Endometrial microvascular endothelial cells (primary cell): Measurements from ENCODE around the gene BCL11B. TPM values are rescaled to one million over a fixed set of nuclear protein-coding genes. Genes with fewer than 3 reads are reported as not detected.

Experiments used
- in situ Hi-C: cut with HindIII; loops from 2 replicates; pipeline ENCODE4 v1.10.0; 2017; ENCODE audit warnings: low sequenced_read_pairs, low pct_unique_long_range_greater_than_20kb; ENCODE audit errors: inconsistent ontology term
- total RNA-seq: library from RNA; depleted of rRNA; stranded (reverse); fragments of >200 nt; gene quantifications from one replicate; pipeline ENCODE4 v1.2.3, GENCODE V29; 2015; ENCODE audit errors: inconsistent ontology term

The BCL11B gene
- total RNA-seq, 1 donor from 2014 or later = not detected

DNA sequence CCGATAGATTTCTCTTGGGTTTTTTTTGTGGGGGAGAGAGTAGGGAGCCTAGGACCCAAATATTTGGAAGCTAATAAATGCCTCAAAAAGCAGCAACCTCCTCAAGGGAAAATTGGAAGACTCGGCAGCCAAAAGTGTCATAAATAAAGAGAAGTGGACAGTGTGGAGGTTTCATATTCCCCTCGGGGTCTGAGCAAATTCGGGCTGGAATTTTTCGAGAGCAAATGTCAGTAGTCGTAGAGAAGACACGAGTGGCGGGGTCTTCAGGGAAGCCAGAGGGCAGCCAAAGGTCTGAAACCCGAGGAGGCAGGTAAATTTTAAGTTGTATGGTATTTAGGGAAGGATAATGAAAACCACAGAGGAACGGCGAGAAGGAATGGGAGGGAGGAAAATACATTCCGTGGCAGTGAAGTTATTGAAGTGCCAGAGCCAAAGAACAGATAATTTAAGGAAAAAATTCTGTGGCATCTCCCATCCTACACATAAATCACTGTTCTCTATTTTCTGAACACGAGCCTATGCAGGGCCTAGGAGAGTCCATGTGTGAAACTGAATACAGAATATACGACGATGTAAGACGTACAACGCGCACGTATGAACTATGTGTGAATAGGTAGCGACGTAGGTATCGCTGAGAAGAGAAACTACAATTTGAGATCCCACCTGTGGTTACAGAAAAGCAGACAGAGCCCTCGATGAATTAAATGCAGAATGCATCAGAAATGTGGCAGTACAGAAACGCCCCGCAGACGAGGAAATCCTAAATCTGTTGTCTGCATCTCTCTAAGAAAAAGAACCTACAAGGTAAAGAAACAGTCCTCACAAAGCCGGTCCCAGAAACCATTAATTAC lies 12.9 kb downstream of the BCL11B start:
- in situ Hi-C loops = no loop called here

DNA sequence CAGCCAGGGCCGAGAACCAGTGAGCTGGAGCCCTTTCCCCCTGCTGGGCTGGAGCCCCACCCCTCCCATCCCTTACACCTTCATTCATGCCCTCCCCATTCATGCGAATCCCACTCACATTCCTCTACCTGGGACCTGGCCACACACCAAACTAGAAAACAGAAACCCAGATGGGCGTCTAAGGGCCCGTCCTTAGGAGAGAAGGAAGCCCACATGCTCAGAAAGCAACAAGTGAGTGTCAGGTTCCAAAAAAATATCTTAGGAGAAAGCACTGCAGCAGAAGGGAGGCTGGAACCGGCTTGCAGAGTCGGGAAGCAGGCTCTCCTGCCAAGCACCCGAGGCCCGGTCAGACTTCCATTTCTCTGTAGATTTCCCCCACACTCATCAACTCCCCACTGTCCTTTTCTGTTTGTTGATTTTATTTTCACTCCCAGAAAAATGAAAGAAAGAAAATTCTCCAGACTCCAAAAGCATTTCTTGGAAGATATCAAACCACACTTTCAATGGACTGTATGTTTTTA lies 13.6 kb downstream of the BCL11B start:
- in situ Hi-C loops = no loop called here

DNA sequence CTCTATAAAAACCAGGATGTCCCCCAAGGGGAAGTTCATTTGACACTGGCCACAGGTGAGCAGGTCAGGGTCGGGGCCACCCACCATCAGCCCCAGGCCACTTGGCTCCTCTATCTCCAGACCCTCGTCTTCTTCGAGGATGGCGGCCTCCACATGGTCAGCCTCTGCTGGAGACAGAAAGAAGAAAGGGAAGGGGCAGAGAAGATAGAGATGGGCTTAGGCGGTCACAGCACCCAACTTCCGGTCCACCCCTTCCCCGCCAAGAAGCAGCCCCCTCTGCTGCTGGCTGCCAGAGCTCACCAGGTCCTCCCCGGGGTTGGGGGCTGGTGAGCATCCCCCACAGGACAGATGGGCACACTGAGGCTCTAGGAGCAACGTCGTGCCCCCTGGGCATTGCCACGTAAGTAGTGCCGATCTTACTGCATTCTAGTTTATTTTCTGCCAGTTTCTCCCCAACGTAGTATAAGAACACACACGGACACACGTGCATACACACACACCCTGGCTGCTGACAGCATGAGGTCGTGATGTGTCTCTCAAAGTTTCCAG lies 14.2 kb downstream of the BCL11B start:
- in situ Hi-C loops = no loop called here

DNA sequence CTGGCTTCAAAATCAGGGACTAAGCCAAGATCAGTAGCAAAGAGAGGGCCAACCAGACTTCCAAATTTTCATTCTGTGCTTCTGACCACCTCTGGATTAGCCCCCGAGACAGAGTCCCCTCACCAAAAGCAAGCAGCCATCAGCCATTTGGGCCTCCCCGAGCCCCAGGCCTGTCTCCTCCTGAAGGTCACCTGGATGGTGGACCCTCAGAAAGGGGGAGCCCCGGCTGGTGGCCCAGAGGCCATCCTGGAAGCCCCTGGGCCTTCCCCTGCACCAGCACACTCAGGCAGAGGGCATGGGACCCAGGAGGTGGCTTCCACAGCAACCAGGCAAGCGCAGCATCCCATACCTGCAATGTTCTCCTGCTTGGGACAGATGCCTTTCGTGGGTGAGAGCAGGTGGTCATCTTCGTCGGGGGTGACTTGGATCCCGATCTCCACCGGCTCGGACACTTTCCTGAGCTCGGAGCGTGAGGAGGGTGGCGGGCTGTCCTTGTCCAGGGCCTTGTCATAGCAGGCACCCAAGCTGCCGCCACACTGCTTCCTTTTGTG lies 14.8 kb downstream of the BCL11B start:
- in situ Hi-C loops = no loop called here

DNA sequence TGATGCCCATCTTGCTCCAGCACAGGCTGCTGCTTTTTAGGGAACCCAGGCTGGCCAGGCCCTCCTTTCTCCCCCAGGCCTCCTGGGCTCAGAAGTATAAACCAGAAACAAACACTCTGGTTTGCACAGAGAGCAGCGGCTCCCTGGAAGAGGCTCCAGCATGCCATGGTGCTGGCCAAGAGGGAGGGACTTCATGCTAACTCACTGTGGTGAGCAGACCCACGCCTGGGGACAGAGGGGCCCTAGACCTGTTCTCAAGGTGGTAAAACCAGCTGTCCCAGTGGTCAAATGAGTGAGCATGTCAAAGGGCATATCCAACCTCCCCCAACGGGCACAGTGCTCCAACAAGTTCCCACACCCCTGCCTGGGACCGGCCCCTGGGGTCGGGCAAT lies 15.5 kb downstream of the BCL11B start:
- in situ Hi-C loops = no loop called here

DNA sequence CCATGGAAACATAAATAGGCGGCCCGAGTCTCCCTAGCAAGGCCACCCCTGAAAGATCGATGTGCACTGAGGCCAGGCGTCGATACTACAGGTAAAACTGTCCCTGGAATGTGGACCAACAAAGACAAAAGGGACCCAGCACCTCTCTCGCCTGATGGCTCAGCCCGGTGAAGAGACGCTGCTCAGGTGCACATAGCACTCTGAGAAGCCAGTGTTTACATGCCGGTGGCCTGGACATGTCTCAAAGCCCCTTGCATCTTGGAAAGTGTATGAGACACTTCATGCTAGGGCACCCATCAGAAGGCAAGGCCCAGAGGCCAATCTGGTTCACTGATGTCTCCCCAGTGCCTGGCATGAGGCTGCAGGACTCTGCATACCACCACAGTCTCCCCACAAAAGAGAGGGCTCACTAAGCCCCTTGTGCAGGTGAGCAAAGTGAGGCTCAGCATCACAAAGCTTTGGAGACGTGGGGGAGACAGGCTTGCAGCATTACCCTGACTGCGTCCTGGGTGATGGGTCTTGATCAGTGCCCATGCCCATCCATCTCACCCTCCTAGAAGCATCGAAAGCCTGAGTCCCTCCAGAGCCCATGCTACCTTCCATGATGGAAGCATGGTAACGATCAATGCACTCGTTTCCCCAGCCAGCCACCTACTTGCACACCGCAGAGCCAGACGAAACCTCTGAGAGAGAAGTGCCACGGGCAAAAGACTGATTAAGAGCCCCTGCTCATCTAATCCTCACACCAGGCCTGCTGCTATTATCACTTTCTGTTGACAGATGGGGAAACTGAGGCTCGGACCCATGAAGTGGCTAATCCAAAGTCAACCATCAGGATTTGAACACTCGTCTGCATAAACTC lies 16.1 kb downstream of the BCL11B start:
- in situ Hi-C loops = no loop called here

DNA sequence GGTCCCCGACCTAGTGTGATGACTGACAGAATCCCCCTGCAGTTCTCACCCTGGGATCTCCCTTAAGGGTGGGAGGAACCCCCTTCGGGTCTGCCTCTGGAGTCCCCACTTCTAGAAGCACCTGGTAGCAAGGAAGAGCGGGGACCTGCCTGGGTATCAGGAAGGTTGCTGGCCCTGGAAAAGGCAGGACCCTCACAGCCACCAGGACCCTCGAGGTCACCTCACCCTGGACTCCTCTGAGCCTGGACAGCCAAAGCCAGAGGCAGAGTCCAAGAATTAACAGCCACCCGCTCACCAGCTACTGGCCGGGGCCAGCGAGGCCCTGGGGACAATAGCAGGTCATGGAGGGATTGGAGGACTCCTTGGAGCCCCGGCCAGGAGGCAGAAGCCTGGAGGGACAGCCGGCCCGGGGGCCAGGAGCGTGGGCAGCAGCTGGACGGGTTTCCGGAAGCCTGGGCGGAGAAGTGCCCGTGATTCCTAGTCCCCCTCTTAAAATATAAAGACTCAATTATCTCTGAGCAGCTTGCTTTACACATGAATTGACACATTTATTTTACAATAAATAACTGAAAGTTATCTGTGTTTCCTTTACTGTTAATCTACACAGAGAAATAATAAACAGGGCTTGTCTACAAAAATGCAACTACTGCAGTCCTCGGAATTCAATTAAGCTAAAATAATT lies 17.5 kb downstream of the BCL11B start:
- in situ Hi-C loops = no loop called here

DNA sequence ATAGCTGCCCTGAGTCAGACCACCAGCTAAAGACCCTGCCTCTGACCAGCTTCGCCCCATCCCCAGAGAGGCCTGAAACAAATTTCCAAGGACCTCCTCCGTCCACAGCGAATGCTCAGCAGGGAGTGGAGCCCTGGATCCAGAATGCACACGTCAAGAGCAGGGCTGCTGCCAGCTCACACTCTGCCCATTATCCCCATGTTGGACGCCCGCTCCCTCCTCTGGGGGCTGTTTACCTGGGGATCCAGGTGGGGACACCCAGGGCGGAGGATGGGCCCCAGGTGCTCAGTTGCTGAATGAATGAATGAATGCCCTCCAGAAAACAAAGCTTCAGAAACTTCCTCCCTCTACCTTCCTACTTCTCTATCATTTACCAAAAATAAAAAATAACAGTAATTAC lies 18.1 kb downstream of the BCL11B start:
- in situ Hi-C loops = no loop called here

DNA sequence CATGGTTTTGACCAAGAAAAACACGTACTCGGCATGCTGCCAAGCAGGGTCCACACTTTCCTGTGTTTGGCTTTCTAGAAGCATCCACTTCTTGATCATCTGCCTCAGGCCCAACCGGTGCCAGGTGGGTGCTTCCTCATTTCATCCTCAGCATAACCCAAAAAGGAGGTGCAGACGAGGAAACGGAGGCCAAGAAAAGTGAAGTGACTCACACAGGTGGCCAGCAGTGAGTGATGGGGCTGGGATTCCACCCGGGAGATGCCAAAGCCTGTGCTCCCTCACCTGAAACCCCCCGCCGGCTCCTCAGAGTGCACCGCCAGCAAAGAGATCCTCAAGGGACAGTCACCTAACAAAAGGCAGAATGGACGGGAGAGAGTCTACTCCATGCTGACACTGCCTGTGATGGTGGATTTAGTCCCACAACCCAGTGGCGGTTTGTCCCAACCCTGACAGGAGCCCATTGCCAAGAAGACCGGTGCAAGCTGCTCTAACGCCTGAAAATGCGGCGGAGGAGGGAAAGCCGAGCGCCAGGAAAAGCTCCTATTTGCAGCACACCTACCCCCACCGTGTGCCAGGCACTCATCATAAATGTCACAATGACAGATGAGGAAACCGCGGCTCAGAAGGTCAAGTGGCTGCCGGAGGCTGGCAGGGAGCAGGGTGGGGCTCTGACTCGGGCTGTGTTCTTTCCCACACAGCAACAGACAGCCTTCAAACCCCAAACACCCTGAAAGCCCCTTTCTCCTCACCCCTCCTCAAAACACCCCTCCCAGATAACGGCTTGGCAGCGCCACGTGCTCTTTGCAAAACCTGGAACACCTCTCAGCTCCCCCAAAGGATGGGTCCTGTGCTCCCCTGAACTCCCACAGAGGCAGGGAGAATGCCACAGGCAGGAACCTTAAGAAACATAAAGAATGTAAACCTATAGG lies 18.8 kb downstream of the BCL11B start:
- in situ Hi-C loops = no loop called here

DNA sequence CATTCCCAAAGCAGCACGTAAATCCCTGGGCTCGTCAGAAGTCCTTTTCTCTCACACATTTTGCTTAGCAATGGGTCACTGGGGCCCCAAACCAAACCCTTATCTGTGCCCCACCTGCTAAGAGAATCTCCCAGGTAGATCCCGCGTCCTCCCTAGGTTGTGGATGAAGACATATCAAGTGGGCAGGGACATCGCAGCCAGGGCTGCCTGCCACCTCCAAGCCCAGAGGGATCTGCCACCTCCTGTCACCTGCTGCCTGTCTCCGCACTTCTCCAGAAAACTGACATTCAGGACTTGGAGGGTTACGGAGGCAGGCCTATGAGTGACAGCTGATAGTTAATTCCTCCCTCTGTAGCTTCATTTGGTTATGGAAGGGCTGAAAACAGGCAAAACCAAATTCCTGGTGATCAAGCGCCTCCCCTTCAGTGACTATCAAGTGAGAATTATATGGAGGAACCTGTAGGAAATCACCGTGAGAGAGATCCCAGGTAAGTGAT lies 19.5 kb downstream of the BCL11B start:
- in situ Hi-C loops = no loop called here

DNA sequence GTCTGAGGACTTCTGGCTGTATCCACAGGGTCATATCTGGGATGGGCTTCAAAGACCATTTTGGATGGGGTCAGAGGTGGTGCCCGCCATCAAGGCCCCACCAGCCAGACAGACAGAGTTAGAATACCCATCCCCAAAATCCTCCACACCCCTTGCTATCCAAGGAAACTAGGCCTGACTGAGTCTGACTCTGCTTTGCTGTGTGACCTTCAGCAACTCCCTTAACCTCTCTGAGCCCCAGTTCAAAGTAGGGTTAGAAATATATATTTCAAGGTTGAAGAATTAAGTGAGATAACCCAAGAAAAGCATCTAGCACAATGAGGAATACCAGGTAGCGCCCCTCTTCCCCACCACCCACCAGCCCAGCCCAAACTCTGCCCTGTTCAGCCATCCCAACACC lies 20.3 kb downstream of the BCL11B start:
- in situ Hi-C loops = no loop called here

DNA sequence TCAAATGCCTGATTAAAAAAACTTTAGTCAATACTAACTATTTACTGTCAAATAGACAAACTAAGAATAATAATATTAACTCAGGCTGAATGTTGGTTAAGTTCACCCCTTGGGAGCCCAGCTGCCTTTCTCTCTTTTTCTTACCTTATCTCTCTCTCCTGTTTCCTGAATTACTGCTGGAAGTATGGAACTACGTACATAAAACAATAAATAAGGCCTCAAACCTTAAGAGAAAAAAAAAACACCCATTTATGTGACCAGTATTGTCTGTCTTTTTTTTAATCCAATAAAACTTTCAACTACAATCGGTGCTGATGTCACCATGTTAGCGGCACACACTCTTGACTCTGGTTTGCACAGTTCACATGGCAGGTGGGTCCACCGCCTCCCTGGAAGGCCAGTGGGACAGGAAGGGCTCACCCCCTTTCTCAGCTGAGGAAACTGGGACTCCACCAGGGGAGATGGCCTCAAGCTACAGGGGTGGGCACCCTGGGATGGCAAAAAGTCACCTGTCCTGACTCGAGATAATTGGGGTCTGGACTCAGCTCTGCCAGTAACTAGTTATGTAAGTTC lies 21.3 kb downstream of the BCL11B start:
- in situ Hi-C loops = no loop called here

DNA sequence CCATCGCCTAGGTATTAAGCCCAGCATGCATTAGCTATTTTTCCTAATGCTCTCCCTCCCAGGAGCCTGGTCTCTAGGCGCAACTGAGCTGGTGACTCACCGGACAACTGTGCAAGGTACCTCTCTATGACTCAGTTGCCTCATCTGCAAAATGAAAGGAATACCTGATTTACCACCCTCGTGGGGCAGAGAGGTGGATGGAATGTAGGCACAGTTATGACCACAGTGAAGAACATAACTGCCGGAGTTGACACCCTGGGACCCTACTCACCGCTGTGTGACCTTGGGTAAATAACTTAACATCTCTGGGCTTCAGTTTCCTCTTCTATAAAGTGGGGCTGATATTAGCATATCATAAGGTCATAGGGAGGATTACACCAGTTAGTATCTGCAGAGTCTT lies 22.6 kb downstream of the BCL11B start:
- in situ Hi-C loops = no loop called here

DNA sequence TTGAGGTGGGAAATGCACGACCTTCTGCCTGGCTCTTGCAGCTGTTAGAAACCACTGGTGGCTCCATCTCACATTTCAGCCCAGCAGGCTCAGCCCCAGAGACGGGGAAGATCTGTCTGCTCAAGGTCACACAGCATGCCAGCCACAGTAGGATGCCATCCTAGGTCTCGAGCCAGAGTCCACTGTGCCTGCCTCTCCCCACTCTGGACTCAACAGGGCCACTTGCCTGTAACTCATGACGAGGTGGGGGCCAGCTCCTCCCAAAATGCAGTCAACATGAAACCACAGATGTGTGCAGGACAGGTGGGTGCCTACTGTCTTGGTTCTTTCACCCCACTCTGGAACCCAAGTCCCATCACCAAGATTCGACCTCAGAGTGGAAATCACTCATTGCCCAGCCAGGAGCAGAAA lies 23.2 kb downstream of the BCL11B start:
- in situ Hi-C loops = no loop called here

DNA sequence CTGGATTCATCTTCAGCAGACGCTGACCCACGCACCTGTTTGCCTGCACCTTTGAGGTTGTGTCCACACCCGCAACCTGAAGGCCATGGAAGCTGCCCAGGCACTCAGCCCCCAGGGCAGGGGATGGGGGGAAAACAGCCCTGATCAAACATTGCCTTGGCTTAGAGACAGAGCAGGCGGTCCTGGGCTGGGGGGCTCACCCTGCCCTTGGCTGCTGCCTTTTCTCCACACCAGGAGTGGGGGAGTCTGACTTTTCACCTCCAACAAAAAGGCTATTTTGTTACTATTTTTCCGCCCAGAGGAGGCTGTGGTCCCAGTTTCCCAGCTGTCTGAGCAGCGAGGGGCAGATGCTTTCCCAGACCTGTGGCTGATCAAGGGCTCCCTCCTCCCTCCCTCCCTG lies 24.2 kb downstream of the BCL11B start:
- in situ Hi-C loops = no loop called here

DNA sequence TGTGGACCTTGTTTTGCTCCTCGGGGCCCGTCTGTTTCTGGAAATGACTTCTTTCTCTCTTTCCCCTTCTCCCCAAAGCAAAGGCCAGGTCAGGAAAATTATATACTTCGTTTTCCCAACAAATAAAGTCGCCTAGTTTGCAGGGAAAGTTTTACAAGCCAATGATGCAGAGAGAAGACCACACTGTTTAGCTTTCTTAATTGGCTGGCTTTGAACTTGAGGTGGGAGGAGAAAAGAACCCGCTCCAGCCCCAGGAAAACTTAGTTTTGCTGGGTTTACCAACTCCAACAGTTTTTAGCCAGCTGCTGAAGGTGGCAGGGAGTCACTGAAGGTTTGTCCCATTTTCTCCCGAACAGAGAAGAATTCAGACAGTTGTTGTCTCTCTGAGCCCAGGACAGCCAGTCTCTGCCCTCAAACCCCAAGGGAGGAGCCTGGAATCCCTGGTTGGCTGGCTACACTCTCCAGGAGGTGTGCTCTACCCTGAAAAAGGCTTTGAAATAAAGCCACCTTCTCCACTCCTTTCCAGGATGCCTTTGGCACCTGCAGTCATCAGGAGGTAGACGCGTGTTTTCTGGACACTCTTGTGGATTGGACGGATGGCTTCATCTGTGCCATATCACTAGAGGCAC lies 24.8 kb downstream of the BCL11B start:
- in situ Hi-C loops = no loop called here

DNA sequence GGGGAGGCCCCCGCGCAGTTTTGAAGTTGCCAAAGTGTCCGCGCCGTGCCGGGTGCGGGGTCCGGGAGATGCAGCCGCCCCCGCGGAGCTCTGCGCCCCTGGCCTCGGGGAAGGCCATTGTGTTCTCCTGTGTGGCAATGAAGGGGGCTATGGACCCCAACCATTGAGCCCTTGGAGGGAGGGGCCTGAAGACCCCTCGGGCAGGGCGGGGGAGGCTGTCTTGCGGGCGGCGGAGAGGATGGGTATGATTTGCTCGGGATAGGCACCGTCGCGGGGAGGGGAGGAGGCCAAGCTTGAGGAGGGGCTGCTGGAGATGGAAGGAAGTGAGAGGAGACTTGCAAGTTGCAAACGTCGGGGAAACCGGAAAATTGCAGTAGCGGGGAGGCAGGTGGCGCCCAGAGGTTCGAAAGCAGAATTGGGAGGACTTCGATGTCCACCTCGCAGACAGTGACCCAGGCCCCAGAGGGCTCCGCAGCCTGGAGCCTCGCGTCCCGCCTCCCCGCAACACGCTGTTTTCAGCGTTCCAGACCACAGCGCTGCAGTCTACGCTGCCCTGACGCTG lies 25.4 kb downstream of the BCL11B start:
- in situ Hi-C loops = no loop called here
